ENCODE data around the gene RSPH3.
"Not testable (repeated sequence)": the region's sequence is repeated elsewhere in the genome, so short reads cannot be mapped to it uniquely, and the experiment has no call there.

Gene RSPH3, protein sequence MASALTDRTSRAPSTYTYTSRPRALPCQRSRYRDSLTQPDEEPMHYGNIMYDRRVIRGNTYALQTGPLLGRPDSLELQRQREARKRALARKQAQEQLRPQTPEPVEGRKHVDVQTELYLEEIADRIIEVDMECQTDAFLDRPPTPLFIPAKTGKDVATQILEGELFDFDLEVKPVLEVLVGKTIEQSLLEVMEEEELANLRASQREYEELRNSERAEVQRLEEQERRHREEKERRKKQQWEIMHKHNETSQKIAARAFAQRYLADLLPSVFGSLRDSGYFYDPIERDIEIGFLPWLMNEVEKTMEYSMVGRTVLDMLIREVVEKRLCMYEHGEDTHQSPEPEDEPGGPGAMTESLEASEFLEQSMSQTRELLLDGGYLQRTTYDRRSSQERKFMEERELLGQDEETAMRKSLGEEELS

DNA sequence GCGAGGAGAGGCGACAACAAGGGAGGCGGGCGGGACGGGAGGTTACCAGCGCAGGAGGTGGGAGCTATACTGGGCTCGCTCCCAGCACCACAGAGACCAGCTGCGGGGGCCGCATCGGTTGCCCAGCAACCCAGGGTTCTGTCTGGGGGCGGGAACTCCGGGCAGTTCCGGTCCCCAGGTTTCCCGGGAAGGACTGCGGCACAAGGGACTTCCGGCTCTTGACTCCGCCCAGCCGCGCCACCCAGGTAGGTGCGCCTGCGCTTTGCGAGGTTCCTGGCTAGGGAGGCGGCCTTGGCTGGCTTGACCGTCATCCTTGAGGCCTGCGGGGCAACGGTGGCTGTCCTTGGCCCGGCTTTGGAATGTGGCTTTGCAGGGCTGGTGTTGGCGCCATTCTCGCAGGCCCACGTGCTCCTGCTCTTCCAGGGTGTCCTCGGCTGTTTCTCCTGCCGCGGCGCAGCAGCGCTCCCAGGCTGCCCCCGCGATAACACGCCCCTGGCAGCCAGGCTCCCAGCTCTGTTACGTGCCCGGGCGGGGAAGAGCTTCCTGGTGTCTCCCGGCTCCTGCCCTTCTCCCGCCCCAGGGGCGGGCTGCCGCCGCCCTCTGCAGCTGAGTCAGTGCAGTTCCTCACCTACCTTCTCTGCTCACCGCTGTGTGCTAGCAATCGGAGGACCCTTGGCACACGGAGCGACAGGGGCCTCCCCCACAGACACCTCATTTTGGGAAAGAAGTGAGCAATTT, at the start of gene RSPH3:
Gene RSPH3 (minus strand): TSS at position 537 of the 738 bp plus-strand sequence. CDS start 652 bp downstream, outside the sequence.
- DNase-seq (ENCODE audit: low spot score) = peak; percentile 87

DNA sequence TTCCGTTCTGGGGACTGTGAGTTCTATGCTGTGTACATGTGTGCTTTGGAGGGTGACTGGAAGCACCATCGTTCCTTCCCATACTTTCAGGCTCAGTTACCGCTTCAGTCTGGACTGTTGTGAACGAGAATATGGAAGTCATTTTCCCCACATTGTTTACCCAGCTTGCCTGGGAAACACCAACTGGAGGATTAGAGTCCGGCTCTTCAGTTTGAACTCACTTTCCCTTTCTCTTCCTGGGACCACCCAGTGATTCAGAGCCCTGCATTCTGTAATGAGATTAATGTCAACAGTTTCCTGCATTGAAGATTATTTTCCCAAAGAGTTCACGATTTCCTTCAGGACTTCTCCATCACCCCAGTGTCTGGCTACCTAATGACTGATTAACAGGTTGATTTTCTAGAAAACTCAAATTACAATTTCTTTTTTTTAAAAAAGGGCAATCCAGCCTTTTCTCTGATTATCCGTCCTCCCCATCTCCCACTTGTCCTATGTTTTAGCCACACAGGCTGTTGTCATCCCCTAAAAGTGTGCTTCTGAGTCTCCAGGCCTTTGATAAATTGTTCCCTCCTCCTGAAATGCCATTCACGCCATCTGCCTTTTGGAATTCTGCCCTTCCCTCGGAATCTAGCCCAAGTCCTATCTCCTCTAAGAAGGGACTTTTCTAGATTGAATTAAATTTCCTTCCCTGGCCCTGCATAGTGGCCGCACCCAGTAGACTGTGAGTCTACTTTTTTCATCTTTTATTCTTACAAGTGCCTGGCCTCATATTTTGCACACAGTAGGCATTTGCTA, 48.1 kb upstream of the RSPH3 start:
- no peak for DNase-seq (ENCODE audit: low spot score)

DNA sequence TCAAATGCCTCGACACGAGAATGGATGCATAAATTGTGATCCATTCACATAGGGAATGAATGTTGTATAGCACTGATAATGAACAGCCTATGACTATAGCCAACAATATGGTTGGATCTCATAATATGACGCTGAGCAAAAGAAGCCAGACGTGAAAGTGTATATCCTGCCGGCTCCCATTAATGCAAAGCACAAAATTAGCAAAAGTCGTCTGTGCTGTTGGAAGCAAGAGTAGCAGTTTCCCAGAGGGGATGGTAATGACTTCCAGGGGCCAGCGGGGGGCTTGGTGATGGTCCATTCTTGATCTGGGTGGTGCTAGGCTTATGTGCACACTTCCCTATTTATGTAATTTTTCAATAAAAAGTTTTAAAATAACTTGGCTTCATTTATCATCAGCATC, 45.8 kb upstream of the RSPH3 start:
- DNase-seq (ENCODE audit: low spot score) = no peak

DNA sequence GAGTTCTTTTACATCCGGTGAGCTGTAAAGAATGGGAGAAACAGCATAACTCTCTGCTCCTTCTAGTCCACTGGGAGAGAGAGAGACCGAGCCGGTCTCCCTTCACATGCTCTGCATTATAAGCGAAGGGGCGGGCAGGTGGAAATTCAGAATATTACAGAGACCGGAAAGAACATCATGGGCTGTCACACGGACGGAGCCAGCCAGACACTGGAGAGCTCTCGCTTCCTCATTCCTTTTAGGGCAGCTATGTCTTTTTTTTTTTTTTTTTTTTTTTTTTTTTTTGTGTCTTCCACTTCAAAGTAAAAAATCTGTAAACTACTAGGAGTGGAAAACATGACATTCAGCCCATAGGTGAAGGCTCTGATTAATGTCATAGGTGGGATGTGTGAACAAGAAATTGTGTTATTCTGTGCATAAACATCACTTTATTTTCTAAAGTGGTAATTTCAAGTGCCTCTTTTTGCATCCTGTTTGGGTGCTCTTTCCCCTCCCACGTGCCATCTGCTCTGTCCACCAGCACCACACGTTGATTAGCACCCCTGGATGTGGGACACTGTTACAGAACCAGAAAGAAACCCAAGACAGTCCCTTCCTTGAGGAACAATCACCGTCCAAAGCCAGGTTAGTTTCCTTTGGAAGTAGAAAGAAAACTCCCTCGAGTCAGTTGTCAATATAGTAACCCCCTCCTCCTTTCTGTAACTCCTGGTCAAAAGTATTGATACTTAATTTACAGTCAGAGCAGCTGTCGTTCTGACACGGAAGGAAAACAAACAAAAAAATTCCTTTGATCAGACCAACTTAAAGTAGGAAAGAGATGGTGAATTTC, 45.1 kb upstream of the RSPH3 start, which contains the start of gene TAGAP:
Gene TAGAP (minus strand): TSS at position 93 of the 829 bp plus-strand sequence. CDS start 845 bp downstream, outside the sequence.
- DNase-seq (ENCODE audit: low spot score) = no peak

DNA sequence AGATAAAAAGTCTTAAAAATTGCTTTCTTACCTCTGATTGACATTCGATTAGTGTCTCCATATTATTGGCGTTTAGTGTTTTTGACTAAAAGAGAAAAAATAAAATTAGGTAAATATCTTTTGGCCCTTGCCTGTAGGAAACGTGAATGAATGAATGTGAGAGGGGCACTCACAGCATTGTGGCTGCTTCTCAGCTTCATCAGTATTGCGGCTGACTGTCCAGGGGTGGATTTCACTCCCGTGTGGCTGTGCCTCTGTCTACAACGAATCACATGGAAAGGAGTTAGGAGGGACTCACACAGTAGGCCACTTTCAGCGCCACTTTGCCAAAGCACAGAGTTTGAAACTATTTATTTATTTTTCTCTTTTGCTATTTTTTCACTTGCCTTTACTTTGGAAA, 43.9 kb upstream of the RSPH3 start:
- no peak for DNase-seq (ENCODE audit: low spot score)

DNA sequence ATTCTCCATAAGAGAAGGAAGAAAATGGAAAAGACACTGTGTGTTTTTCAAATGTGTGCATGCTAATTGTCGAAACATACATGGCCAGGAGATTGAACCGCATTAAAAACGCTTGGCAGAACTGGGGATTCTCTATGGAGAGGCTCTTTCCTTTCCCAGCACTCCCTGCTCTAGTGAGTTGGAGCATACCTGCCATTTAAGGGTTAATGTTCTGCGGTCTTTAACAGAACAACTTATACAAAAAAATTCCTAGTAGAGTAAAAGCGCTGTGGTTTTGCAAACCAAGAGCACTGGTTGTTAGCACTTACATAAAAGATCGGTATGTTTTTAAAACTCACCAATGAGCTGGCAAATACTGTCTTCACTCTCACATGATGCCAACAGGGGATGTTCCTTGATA, 43.2 kb upstream of the RSPH3 start:
- no peak for DNase-seq (ENCODE audit: low spot score)

DNA sequence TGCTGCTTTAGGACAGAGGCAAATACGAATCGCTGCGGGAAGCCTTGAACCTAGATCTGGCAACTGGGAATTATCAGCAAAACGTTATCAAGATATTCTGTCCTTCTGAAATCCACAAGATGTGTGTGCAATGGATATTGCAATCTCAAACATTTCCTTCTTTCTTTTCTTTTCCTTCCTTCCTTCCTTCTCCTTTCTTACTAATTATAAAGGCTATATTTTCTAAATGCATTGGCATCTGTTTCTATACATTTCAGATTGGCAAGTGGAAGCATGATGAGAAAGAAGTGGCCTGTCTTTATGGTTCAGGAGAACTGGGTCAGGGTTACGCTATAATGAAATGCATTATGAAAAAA, 42.8 kb upstream of the RSPH3 start:
- no peak for DNase-seq (ENCODE audit: low spot score)

DNA sequence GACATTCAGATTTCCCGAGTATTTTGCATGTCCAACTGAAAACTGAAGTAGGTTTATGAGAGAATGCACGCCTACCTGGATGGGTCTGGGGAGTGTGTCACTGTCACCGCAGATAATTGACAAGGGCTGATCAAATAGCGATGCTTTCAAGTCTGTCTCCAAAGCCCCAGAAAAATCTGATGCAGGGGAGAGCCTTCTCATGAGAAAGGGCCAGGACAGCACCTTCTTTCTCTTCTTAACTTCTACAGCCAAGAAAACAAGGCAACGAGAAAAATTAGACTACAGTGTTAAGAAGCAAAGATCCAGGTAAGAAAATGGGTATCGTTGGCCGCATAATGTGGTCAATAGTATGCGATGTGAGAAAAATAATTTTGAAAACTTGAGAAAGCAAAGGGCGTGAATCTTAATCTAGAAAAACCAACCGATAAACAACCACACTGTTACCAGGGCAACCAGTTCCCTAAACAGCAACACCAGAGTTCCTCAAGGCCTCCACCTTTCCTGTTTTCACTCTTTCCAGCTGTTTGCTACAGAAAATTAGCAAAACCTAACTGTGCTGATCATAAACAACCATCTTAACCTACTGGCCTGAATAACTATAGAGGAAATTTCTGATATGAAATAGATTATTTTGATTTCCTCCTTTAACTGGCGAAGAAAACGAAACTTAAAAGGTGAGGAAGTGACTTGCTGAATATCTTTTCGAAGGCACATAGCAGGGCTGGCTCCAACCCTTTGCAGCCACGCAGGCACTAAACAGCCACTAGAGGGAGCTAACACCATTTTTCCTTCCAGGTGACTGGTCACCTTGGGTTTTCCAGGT, 42.2 kb upstream of the RSPH3 start:
- DNase-seq (ENCODE audit: low spot score) = peak; percentile 51

DNA sequence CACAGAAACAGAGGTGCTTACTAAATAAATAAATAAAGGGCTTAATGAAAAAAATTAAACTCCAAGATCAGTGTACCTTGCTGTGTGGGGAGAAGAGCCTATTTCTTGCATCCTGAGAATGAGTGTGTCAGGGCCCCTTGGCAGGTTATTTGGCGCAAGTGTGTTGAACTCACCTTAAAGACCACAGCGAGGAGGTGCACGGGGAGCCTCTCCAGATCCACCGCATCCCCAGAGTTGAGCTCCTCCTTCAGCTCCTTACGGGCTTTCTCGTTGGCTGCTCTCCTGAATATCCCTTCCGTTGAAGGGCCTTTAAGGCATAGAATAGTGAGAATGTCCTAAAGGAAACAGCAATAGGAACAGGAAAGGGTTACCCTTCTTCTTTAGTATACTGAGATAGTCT, 41.2 kb upstream of the RSPH3 start:
- DNase-seq (ENCODE audit: low spot score) = no peak

DNA sequence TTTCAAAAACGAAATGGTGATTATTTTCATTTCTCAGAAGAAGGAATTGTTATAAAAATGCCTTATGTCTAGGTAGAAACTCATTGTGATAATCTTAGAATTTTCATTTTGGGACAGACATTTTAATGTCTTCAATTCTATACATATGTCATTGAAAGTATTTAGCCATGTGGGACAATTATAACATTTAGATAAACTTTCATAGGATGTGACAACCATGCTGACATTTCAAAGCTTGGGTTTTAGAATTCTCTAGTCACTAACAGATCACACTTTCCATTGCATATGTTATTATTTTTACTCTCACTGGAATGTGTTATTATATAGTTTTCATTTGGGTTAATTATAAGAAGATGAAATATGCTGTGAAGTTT, 39.9 kb upstream of the RSPH3 start:
- DNase-seq (ENCODE audit: low spot score) = no peak

DNA sequence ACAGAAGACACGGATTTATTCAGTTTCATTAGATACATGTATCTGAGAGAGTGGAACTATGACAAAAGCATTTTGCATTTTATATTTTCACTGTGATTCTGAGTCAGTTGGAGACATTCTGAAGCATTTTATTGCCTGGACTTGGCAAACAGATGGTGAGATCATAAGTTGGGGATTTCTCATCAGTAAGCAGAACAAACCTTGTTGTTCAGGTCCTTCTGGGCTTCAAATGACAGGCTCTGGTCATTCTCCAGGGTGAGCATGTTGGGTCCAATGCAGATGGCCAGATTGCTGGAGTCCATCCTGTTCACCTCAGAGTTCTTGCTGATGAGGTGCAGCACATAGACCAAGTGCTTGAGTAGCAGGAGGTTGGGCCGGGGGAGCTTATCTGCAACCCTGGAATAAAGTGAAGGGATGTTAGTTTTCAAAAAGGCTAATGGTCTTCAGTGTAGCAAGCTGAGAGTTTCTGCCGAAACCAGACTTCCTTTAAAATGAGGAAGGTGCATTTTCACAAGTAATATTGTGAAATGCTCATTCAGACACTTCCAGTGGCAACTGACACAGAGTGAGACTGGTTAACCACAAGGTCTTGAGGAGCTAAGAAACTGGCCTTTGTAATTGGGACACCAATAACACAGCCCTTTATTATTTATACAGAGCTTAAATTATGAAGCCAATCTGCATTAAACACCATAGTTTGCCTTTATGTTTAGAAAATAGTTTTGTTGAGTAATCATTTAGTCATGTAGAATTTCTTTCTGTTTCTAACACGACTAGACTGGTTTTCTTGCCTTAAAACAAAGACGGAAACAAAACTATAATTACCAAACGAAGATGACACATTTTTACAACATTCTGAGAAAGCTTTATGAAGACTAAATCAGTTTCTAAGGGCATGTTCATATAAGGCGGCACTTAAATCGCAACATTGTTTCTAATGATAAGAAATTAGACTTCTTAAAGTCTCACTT, 39.2 kb upstream of the RSPH3 start:
- DNase-seq (ENCODE audit: low spot score) = no peak

DNA sequence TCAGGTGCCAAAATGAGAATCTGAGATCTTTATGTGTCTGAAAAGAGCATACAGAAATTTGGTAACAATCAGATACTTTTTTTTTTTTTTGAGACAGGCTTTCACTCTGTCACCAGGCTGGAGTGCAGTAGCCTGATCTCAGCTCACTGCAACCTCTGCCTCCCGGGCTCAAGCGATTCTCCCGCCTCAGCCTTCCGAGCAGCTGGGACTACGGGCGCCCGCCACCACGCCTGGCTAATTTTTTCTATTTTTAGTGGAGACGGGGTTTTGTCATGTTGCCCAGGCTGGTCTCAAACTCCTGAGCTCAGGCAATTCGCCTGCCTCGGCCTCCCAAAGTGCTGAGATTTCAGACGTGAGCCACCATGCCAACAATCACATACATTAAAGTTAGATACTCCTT, 38.3 kb upstream of the RSPH3 start:
- DNase-seq (ENCODE audit: low spot score) = not testable (repeated sequence)

DNA sequence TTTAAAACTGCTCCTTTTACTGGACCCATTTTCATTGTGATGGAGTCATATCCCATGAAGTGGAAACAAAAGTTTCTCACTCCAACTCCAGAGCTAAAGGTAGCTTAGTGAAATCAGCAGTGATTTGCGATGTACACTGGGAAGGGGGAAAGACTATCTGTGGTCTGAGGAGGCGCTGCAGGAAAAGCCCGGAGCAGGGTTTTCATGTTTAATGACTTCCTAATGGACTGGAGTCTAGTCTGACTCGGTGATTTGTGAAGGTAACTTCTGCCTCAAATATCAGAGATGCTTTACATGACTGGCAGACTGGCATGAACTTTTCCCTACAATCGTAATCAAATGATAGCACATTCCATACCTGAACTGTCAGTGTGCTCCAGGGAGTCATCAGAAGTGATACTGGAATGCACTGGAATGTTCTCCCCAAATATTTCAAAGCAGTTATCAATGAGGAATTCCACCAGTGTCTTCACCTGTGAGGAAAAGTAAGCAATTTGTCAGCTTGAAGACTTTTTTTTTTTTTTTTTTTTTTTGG, 37.8 kb upstream of the RSPH3 start:
- no peak for DNase-seq (ENCODE audit: low spot score)

DNA sequence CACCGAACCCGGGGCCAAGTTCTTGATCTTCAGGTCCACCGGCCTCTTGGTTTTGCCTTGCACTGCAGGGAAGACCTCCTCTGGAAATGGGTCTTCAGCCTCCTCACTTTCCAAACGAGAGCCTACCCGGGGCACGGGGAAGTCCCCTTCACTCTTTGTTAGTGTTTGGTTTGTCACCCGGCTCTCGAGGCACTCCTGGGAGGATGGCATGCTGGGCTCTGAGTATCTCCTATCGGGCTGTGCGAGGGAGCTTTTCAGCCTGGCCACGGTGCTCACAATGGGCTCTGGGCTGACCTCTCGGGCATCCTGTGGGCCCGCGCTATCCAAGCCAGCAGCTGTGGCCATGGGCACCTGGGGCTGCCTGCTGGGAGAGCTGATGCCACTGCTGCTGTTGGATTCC, 36.7 kb upstream of the RSPH3 start:
- DNase-seq (ENCODE audit: low spot score) = no peak

DNA sequence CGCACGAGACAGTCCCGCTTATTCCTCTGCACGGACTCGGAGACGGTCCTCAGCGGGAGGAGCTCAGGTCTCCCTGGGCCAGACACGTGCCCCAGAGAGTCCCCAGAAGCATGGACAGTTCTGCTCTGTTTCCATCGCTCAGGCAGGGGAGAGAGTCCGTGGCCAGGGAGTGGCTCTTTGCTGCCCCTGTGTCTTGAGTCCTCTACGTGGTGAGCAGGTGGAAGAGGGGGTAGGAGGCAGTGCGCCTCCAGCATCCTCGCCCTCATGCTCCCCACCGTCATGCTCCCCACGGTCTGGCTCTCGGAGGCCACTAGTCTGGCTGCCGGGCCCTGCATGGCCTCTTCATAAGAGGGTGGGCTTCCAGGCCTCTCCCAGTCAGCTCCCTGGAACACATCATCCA, 35.9 kb upstream of the RSPH3 start:
- no peak for DNase-seq (ENCODE audit: low spot score)

DNA sequence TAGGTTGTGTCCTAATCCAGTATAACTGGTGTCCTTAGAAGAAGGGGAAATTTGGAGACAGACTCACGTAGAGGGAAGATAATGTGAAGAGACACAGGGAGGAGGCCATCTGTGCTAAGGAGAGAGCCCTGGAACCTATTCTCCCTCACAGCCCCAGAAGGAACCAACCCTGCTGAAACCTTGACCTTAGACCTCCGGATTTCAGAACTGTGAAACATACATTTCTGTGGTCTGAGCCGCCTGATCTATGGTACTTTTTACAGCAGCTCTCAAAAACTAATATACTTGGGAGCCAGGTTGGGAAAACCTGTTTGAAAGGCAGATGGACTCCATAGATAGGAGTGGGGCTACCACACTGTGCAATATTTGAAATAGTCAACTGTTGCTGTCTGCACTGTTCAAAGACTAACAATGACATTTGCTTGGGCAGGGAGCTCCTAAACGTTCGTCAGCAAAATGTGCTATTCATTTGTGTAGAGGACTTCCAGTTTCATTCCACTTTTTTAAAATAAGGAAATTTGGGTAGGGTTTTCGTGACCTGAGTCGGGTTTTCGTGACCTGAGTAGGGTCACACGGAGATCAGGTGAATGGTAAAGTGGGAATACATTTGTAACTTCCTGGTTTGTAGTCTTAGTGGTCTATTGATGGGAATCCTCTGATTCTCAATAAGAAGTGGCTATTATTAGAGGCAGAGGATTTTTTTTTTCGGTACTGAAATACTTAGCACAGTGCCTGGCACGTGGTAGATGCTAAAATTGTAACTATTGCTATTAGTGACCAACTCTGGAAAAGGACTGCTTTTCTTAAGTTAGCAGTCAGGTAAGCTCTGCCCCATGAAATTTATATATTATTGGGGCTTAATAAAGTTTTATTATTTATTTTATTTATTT, 33.4 kb upstream of the RSPH3 start:
- no peak for DNase-seq (ENCODE audit: low spot score)

DNA sequence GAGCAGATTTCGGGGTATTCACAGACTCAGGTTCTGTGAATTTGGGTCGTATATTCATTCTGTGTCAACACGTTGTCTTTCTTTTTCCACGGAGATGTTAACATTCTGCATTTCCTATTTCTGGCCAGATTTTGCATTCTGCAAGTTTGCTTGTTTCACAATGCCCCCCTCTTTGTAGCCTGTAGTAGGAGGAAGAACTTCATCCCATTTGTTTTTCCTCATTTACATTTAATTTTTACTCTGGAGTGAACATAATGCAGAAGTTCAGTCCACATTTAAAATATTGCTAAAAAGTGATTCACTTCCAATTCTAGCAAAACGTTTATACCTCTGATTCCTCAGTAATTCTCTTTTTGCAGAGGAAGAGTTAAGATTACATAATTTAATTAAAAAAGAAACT, 31.8 kb upstream of the RSPH3 start:
- DNase-seq (ENCODE audit: low spot score) = no peak

DNA sequence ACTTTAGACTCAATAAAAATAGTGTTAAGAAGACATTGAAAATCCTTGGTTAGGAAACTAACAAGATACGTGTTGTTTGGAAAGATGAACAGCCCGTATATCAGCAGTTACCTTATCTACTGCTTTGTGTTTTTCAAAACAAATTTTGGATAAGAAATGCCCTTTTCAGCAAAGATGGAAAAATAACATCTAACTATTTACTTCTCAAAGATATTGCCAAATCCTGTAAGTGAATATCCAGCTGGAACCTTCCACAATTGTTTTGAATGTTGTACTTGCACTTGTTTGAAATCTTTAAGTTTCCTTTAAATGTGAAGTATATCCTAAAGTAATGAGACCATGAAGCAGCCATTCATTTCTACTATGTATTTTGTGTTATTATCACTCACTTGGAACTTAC, 30.2 kb upstream of the RSPH3 start:
- no peak for DNase-seq (ENCODE audit: low spot score)
